Cardiac muscle cell (in vitro differentiated cells and primary cell): ENCODE data around the gene ZFAND3. TPM values are rescaled to one million over a fixed set of nuclear protein-coding genes. Genes with fewer than 3 reads are reported as not detected.

Source experiments
- DNase-seq, 2 donors: peaks; one replicate each; pipeline versions ENCODE4 v3.0.0 to v3.0.0-alpha.2; 2010 to 2017; ENCODE audit warnings: low read depth in 1 of 2, low spot score in 1 of 2
- H3K27ac ChIP-seq: fragments of 200-600 bp; sonication (generic); 2 replicates; pipeline ENCODE4 v1.5.1; 2016
- H3K27me3 ChIP-seq: fragments of 200-600 bp; sonication (generic); 2 replicates; pipeline ENCODE4 v1.6.0; 2016; ENCODE audit warnings: control low read depth
- H3K36me3 ChIP-seq: fragments of 200-600 bp; sonication (generic); 2 replicates; pipeline ENCODE4 v1.5.1; 2016; ENCODE audit warnings: control low read depth
- H3K4me1 ChIP-seq: fragments of 200-600 bp; sonication (generic); 2 replicates; pipeline ENCODE4 v1.8.1; 2017; ENCODE audit warnings: low read depth, mild to moderate bottlenecking, mixed run types
- H3K4me3 ChIP-seq: fragments of 200-600 bp; sonication (generic); 2 replicates; pipeline ENCODE4 v1.5.1; 2016; ENCODE audit warnings: mild to moderate bottlenecking
- H3K9me3 ChIP-seq: fragments of 200-600 bp; sonication (generic); 2 replicates; pipeline ENCODE4 v1.5.1; 2017; ENCODE audit warnings: low read depth, mild to moderate bottlenecking, control low read depth
- CTCF ChIP-seq: IDR thresholded peaks from 2 replicates; pipeline ENCODE4 v1.5.1; 2012; ENCODE audit warnings: low read depth, mild to moderate bottlenecking, low read length
- polyA plus RNA-seq: library from polyadenylated mRNA; unstranded; fragments of >200 nt; fragmentation: Nextera tagmentation; extraction: Ambion mirVana; gene quantifications from 2 replicates; pipeline ENCODE4 v1.2.1, GENCODE V29; 2016
- total RNA-seq: library from RNA; depleted of rRNA; stranded (reverse); fragments of >200 nt; gene quantifications from 2 replicates; pipeline ENCODE4 v1.2.3, GENCODE V29; 2016

Gene ZFAND3
- total and polyA plus RNA-seq, 2 experiments from 2014 or later: 49.9 to 68.0 TPM

- no peaks in the 10 kb centered on the region for H3K9me3 ChIP-seq
Measured at GRCh38 chr6:38185244-38185643, 365.7 kb downstream of the ZFAND3 start.

GRCh38 chr6:38185752-38186151 is 366.2 kb downstream of the ZFAND3 start:
- Histone ChIP-seq H3K9me3 (no peaks in the 10 kb centered on the region), H3K4me1 (no peaks in the 10 kb centered on the region), H3K4me3 (no peak overlapping the region), H3K27me3 (no peaks in the 10 kb centered on the region), H3K27ac (no peak overlapping the region), H3K36me3 (no peaks in the 10 kb centered on the region)
- DNase-seq: no peak
- no peak for TF ChIP-seq CTCF

More at GRCh38 chr6:38185244-38185643, 365.7 kb downstream of the ZFAND3 start:
- no peaks in the 10 kb centered on the region for H3K36me3 ChIP-seq
- H3K27me3 ChIP-seq: no peaks in the 10 kb centered on the region
- DNase-seq: no peak
- H3K4me3 ChIP-seq: no peak overlapping the region
- TF ChIP-seq CTCF: no peak
- no peak overlapping the region for H3K27ac ChIP-seq
- H3K4me1 ChIP-seq: no peaks in the 10 kb centered on the region

- H3K9me3 ChIP-seq: no peaks in the 10 kb centered on the region
- H3K36me3 ChIP-seq: no peaks in the 10 kb centered on the region
- H3K4me3 ChIP-seq: no peak overlapping the region
- no peak for DNase-seq
- TF ChIP-seq CTCF: no peak
- no peak overlapping the region for H3K27ac ChIP-seq
- no peaks in the 10 kb centered on the region for H3K27me3 ChIP-seq
- H3K4me1 ChIP-seq: peaks cover 6% of the 10 kb centered on the region
Measured at GRCh38 chr6:38187325-38187724, 367.8 kb downstream of the ZFAND3 start.

GRCh38 chr6:38187811-38188590 is 368.5 kb downstream of the ZFAND3 start:
- no peaks in the 10 kb centered on the region for H3K36me3 ChIP-seq
- TF ChIP-seq CTCF: no peak
- no peak overlapping the region for H3K4me3 ChIP-seq
- peaks cover 6% of the 10 kb centered on the region for H3K4me1 ChIP-seq
- DNase-seq: no peak
- H3K9me3 ChIP-seq: no peaks in the 10 kb centered on the region
- H3K27me3 ChIP-seq: no peaks in the 10 kb centered on the region
- H3K27ac ChIP-seq: no peak overlapping the region

- H3K4me3 ChIP-seq: no peak overlapping the region
- peaks cover 6% of the 10 kb centered on the region for H3K4me1 ChIP-seq
- no peak for DNase-seq
- no peaks in the 10 kb centered on the region for H3K27me3 ChIP-seq
- no peaks in the 10 kb centered on the region for H3K36me3 ChIP-seq
- no peak for TF ChIP-seq CTCF
- H3K27ac ChIP-seq: no peak overlapping the region
- no peaks in the 10 kb centered on the region for H3K9me3 ChIP-seq
Measured at GRCh38 chr6:38188677-38189335, 369.3 kb downstream of the ZFAND3 start.
